OCI-LY7 (cell line): ENCODE measurements around the gene STK35. TPM values are rescaled to one million over a fixed set of nuclear protein-coding genes. Genes with fewer than 3 reads are reported as not detected.

Experiments
- BruUV-seq: library from RNA; stranded (reverse); fragments of 400-500 nt; replicated peaks from 2 replicates; lab custom pipeline; 2021; lab: Mats Ljungman, UMichigan
- CTCF ChIA-PET: fragments of 300-600 bp; sonication (Branson Sonifier 250); formaldehyde crosslinking; loops from one replicate; lab custom pipeline; 2022; ENCODE audit warnings: antibody characterized with exemption; ENCODE audit not compliant: unreplicated experiment; lab: Charles Lee
- POLR2A ChIA-PET: fragments of 300-600 bp; sonication (Branson Sonifier 250); formaldehyde crosslinking; loops from one replicate; lab custom pipeline; 2022; ENCODE audit warnings: antibody characterized with exemption; lab: Charles Lee
- DNase-seq: peaks from one replicate; pipeline ENCODE4 v3.0.0-alpha.2; 2015; ENCODE audit warnings: low spot score
- H2AFZ ChIP-seq: fragments of 200-600 bp; sonication (generic), shearing (Covaris generic); 2 replicates; pipeline ENCODE4 v1.6.1; 2014; ENCODE audit warnings: mild to moderate bottlenecking, antibody characterized with exemption, low read length, moderate library complexity
- H3K27ac ChIP-seq: fragments of 200-600 bp; sonication (generic); 2 replicates; pipeline ENCODE4 v1.5.1; 2014; ENCODE audit warnings: mixed run types, low read depth, mild to moderate bottlenecking, moderate library complexity, low read length, inconsistent platforms; ENCODE audit not compliant: poor library complexity, severe bottlenecking
- H3K36me3 ChIP-seq: fragments of 200-600 bp; sonication (generic); 2 replicates; pipeline ENCODE4 v1.6.1; 2014; ENCODE audit warnings: mild to moderate bottlenecking, antibody characterized with exemption, low read length, moderate library complexity, mixed read lengths; ENCODE audit not compliant: insufficient read depth
- H3K4me1 ChIP-seq: fragments of 200-600 bp; sonication (generic); 2 replicates; pipeline ENCODE4 v1.5.1; 2014; ENCODE audit warnings: mild to moderate bottlenecking, low read length; ENCODE audit not compliant: insufficient read depth, poor library complexity, severe bottlenecking
- H3K4me2 ChIP-seq: fragments of 200-600 bp; sonication (generic); 2 replicates; pipeline ENCODE4 v1.6.1; 2014; ENCODE audit warnings: mild to moderate bottlenecking, low read length
- H3K4me3 ChIP-seq: fragments of 200-600 bp; sonication (generic); 2 replicates; pipeline ENCODE4 v1.5.1; 2014; ENCODE audit warnings: mild to moderate bottlenecking, low read depth, low read length; ENCODE audit not compliant: poor library complexity, severe bottlenecking
- H3K79me2 ChIP-seq: fragments of 200-600 bp; sonication (generic); 2 replicates; pipeline ENCODE4 v1.6.1; 2016; ENCODE audit warnings: low read depth, mild to moderate bottlenecking, low read length, moderate library complexity, mixed read lengths; ENCODE audit not compliant: insufficient read depth
- H3K9me2 ChIP-seq: fragments of 200-600 bp; sonication (generic); 2 replicates; pipeline ENCODE4 v1.6.1; 2016; ENCODE audit warnings: mild to moderate bottlenecking, low read length, mixed read lengths; ENCODE audit not compliant: insufficient read depth
- H3K9me3 ChIP-seq: fragments of 200-600 bp; sonication (generic); 2 replicates; pipeline ENCODE4 v1.6.1; 2014; ENCODE audit warnings: mild to moderate bottlenecking, mixed run types, low read length, mixed read lengths
- H4K20me1 ChIP-seq: fragments of 200-600 bp; sonication (generic); 2 replicates; pipeline ENCODE4 v1.6.1; 2014; ENCODE audit warnings: mild to moderate bottlenecking, antibody characterized with exemption, low read length, moderate library complexity, mixed read lengths; ENCODE audit not compliant: insufficient read depth
- CTCF ChIP-seq: fragments of 200-600 bp; sonication (generic); conservative IDR thresholded peaks from 2 replicates; pipeline ENCODE4 v1.5.1; 2014; ENCODE audit warnings: mild to moderate bottlenecking, antibody characterized with exemption, low read length, moderate library complexity, mixed read lengths
- EZH2phosphoT487 ChIP-seq: fragments of 200-600 bp; sonication (generic); IDR thresholded peaks from 2 replicates; pipeline ENCODE4 v1.6.1; 2018; ENCODE audit warnings: low read depth, borderline replicate concordance, mild to moderate bottlenecking, mixed run types, antibody characterized with exemption, low read length, moderate library complexity, mixed read lengths
- intact Hi-C: fragments of 100-400 bp; cut with micrococcal nuclease; formaldehyde crosslinking; loops from one replicate; pipeline ENCODE4 v1.10.0; 2022; ENCODE audit not compliant: unreplicated experiment
- total RNA-seq, 2 experiments: library from RNA; depleted of rRNA in 1 of 2; stranded (reverse); fragments of >200 nt in 1 of 2; shearing (Covaris generic) in 1 of 2; gene quantifications; 2 replicates each; pipeline ENCODE4 v1.2.3, GENCODE V29; 2014 to 2022

STK35 gene
- total RNA-seq, 2 experiments from 2014 or later: 21.4 to 22.3 TPM

DNA sequence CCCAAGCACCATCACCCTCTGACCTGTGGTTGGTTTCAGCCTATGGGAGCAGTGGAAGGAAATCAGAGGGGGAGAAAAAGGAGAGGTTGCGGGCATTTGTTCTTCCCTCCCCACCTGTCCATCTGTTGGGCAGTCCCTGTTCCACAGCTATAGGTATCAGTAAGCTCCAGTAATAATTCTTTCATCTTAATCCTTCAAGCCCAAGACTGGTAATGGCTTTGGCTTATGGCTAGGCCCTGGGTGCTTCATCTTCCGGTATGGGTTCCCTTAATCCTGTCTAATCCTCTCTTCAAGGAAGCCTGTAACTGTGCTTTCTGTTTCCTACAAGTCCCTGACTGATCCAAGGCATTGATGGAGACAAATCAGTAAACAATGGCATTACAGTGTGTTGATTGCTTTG, 42.2 kb upstream of the STK35 start:
- ChIA-PET CTCF (no interaction called here), POLR2A (no interaction called here)
- no peaks in the 10 kb centered on the region for H3K9me3 ChIP-seq
- H3K36me3 ChIP-seq: no peaks in the 10 kb centered on the region
- H3K27ac ChIP-seq: no peak overlapping the region
- H3K4me3 ChIP-seq: no peak overlapping the region
- intact Hi-C loops: no loop called here
- no peak overlapping the region for H3K4me2 ChIP-seq
- no peaks in the 10 kb centered on the region for H4K20me1 ChIP-seq
- DNase-seq: no peak
- no peaks in the 10 kb centered on the region for H3K79me2 ChIP-seq
- no peak overlapping the region for H2AFZ ChIP-seq
- BruUV-seq: no TSS peak
- no peak for TF ChIP-seq CTCF
- TF ChIP-seq EZH2phosphoT487: no peak
- H3K4me1 ChIP-seq: no peaks in the 10 kb centered on the region
- H3K9me2 ChIP-seq: no peaks in the 10 kb centered on the region

- ChIA-PET POLR2A (no interaction called here), CTCF (no interaction called here)
- BruUV-seq: no TSS peak
- Histone ChIP-seq H2AFZ (no peak overlapping the region), H3K9me3 (no peaks in the 10 kb centered on the region), H3K4me1 (no peaks in the 10 kb centered on the region), H3K9me2 (no peaks in the 10 kb centered on the region), H3K27ac (no peak overlapping the region), H3K79me2 (no peaks in the 10 kb centered on the region), H3K4me3 (no peak overlapping the region), H3K36me3 (no peaks in the 10 kb centered on the region), H4K20me1 (no peaks in the 10 kb centered on the region), H3K4me2 (no peak overlapping the region)
- TF ChIP-seq CTCF (no peak), EZH2phosphoT487 (no peak)
- no peak for DNase-seq
- intact Hi-C loops: no loop called here
Measured at GRCh38 chr20:2065099-2065498, 36.5 kb upstream of the STK35 start.

DNA sequence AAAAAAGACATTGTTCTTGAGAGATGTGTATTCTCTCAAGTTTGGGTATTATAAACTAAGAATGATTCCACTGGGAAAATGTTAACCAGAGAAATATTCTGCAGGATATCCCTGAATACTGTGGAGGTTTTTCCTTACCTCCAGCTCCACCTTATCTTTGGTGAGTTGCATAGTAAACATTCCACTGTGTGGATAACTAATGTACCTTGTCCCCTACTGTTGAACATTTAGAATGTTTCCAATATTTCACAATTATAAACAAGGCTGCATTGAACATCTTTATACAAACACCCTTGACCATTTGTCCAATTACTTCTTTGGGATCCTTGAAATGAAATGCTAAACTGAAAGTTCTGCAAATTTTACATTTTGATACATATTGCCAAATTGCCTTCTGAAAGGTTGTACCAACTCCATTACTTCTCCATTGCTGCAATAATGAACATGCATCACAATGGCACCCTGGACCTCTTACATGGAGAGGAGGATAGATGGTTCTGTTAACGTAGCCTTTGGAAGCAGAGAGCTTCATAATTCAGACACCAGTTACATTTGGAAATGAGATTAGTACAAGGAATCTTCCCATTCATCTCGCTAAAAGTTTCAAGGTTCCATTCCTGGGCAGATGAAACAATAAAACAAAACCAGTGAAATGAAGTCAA, 35.0 kb upstream of the STK35 start:
- no peaks in the 10 kb centered on the region for H3K79me2 ChIP-seq
- H3K4me3 ChIP-seq: no peak overlapping the region
- H3K27ac ChIP-seq: no peak overlapping the region
- DNase-seq: no peak
- H4K20me1 ChIP-seq: no peaks in the 10 kb centered on the region
- no peak for TF ChIP-seq CTCF
- no peak for TF ChIP-seq EZH2phosphoT487
- no peaks in the 10 kb centered on the region for H3K9me3 ChIP-seq
- ChIA-PET CTCF (no interaction called here), POLR2A (interaction anchor here (0.6 kb wide), 1 partner anchor 1366 kb away, joined by 3 read pairs; no protein-coding TSS in a partner anchor)
- no TSS peak for BruUV-seq
- no peaks in the 10 kb centered on the region for H3K9me2 ChIP-seq
- H2AFZ ChIP-seq: no peak overlapping the region
- no peaks in the 10 kb centered on the region for H3K4me1 ChIP-seq
- intact Hi-C loops: no loop called here
- no peaks in the 10 kb centered on the region for H3K36me3 ChIP-seq
- H3K4me2 ChIP-seq: no peak overlapping the region
